ENCODE data around the gene CLINT1.
"Not testable (repeated sequence)": the region's sequence is repeated elsewhere in the genome, so short reads cannot be mapped to it uniquely, and the experiment has no call there.

Gene CLINT1

DNA sequence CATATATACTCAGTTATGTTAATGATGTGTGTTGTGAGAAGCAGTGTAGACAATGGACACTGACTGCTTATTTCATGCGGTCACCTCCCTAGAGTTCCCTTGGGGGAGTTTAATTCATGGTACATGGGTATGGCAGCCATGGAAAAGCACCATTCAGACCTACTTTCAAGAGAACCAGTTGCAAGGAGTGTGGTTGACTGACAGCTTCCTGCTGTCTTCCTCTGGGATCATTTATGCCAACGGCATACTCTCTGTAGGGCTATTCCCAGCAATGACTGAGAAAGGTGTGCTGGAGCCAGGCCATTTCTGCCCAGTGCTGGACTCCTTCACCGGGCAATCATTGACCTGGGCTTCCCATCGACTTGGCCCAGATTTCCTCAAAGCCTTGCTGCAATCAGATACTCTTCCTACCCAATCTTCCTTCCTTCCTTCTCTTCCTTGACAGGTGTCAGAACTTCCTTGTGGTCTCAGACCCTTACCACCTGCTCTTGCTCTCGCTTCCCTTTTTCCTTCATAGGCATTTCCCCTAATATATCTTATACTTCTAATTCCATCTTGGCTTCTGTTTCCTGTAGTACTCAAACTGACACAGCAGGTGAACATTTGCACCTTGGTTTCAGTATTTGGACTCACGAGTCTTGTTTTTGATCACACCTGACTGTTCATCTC lies 3.4 kb upstream of the CLINT1 start:
- DNase-seq: no peak

DNA sequence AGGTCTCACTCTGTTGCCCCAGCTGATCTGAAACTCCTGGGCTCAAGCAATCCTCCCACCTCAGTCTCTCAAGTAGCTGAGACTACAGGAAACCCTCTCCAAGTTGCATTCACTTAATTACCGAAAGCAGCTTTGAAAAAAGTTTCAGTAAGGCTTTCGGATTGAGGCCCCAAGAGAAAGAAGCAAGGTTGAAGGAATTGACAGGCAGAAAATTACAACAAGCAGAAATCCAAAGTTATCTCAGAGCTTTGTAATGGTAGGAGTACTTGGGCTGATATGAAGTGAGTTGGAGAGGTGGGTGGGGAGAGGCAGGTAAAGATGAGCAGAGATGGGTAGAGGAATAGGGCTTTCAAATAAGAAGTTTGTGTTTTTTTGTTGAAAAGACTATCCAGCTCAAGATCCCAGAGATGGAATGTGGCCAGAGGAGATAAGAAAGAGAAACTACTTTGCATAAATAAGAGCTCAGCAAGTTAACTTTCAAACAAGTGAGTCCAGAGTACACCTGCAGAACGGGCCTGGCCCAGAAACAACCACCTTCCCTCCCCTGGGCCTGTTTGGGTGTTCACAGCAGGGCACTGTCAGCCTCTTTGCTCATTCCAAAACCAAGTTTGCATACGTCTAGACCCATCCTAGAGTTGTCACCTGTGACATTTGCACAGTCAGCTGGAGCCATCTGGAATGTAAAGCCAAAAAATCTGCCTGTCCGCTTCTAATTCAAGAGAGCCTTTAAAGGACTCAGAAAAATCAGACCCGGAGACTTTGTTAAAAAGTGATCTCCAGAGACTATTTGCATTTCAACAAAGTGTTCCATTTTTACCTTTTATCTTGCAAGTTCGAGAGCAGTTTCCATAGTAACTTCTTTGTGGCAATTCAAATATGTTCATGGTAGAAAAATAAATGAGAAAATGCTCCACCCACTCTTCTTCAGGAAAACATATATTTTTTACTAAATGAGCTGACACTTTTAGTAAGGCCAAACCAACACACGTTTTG lies 2.2 kb upstream of the CLINT1 start:
- no peak for DNase-seq

DNA sequence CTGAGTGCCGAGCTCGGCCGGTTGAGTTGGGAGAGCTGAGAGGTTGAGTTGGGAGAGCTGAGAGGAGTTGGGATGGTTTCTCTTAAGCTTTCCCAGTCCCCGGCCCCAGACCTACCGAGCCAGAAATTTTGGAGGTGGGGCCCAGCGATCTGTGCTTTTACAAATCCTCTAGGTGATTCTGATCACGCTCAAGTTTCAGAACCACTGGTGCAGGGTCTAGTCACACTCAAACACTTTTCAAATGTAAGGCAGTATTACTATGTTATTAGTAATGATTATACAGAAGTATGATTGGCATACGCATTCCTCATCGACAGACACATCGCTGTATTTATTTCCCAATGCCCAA lies 256 bp upstream of the CLINT1 start:
- no peak for DNase-seq

DNA sequence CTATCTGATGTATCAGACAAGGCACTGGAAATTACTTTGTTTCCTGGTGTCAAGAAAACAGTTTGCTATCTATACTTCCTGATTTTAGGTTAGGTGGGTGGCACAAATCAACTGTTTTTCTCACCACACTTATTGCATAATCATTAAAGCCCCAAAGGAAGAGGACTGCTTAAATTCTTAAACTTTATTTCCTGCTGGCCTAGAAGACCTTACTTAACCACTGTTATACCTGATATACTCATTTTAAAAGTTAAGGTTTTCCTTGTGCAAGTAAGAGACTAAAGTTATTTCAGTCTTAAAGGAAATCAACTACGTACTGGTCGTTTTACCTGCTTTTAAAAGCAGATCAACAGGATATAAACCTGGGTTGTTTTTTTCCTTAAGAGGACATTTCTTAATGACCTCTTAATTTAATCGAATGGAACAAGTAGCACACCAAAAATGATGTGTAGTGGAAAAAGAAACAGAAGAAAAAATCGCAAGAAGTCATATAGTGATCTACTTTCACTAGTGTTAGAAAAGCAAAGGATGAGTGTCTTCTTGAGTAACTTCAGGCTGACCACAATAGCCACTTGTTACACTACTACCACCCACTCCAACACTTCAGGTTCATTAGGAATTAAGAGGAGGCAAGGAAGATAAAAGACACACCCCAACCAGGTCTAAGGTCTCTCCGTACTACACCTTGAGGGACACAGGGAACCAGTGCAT lies 974 bp downstream of the CLINT1 start:
- DNase-seq: no peak

DNA sequence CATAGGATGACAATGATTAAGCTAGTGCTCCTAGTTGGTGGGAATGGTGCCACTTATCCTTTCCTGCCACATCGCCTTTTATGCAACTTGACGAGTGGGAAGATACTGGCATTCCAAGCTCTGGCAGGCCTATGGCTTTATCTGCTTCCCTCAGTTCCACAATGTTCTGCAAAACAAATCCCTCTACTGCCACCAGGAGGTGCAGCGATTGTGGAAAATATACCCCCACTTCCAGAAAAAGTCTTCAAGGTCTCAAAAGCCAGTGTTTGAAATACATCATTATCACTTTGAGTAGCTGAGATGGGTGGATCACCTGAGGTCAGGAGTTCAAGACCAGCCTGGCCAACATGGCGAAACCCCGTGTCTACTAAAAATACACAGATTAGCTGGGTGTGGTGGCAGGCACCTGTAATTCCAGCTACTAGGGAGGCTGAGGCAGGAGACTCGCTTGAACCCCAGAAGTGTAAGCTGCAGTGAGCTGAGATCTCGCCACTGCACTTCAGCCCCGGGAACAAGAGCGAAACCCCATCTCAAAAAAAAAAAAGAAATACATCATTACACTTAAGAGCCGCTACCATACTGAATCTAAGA lies 3.4 kb downstream of the CLINT1 start:
- DNase-seq: no peak

DNA sequence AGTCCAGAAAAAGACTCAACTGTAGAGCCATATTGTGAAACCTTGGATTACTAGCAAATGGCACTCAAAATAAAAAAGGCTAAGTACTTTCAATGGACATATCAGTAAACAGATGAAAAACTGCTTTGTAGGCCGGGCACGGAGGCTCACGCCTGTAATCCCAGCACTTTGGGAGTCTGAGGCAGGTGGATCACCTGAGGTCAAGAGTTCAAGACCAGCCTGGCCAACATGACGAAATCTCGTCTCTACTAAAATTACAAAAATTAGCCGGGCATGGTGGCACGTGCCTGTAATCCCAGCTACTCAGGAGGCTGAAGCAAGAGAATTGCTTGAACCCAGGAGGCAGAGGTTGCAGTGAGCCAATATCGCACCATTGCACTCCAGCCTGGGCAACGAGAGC lies 5.6 kb downstream of the CLINT1 start:
- DNase-seq: not testable (repeated sequence)

DNA sequence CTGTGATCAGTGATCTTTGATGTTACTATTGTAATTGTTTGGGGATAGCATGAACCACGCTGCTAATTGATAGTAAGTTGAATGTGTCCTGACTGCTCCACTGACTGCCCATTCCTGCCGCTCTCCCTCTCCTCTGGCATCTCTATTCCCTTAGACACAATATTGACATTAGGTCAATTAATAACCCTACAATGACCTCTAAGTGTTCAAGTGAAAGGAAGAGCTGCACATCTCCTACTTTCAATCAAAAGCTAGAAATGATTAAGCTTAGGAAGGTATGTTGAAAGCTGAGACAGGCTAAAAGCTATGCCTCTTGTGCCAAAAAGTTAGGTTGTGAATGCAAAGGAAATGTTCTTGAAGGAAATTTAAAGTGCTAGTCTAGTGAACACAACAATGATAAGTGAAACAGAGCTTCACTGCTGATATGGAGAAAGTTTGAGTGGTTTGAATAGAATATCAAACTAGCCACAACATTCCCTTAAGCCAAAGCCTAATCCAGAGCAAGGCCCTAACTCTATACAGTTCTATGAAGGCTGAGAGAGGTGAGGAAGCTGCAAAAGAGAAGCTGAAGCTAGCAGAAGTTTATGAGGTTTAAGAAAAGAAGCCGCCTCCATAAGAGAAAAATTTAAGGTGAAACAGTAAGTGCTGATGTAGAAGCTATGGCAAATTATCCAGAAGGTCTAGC lies 12.9 kb downstream of the CLINT1 start:
- DNase-seq: no peak

DNA sequence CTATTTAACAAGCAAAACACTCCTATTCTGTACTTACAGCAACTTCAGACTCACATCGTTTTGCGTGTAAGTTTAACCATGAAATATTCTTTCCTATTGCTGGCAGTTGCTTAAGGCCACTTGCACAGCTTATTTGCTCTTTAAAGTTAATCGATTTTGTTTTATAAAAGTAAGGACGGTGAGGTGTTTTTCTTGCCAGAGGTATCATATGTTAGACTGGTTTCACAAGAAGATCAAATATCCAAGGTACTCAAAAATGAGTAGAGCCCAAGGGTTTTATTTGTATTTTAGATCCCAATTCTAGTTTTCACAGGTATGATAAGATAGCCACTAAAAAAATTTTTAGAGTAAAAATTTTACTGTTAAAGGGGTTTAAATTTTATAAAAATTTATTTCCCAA lies 16.2 kb downstream of the CLINT1 start:
- no peak for DNase-seq

DNA sequence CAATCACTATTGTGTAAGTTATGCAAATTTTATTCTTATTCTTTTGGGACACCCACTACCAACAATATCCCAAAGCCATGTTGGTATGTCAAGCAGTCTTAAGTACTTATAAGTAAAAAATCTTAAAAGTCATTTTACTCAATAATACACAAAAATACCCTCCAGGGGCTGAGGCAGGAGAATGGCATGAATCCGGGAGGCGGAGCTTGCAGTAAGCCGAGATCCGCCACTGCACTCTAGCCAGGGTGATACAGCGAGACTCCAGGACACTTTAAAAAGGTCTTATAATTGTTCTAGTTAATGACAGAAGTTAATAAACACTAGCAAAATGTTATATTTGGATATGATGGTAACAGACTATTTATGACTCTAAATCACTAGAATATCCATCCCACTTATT lies 16.8 kb downstream of the CLINT1 start:
- DNase-seq: no peak

DNA sequence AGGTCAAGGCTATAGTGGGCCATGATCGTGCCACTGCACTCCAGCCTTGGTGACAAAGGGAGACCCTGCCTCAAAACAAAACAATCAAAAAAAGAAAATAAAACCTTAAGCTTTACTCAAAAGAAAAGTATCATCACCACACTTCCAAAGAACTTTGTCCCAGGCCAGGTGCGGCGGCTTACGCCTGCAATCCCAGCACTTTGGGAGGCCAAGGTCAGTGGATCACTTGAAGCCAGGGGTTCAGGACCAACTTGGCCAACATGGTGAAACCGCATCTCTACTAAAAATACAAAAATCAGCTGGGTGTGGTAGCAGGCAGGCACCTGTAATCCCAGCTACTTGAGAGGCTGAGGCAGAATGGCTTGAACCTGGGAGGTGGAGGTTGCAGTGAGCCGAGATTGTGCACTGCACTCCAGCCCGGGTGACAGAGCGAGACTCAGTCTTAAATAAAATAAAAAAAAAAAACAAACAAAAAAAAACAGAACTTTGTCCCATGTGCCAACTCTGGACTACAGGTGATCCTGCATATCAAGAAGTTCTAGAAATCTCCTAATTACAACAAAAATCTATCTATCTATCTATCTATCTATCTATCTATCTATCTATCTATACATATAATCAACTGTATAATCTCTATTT lies 19.7 kb downstream of the CLINT1 start:
- DNase-seq: no peak

DNA sequence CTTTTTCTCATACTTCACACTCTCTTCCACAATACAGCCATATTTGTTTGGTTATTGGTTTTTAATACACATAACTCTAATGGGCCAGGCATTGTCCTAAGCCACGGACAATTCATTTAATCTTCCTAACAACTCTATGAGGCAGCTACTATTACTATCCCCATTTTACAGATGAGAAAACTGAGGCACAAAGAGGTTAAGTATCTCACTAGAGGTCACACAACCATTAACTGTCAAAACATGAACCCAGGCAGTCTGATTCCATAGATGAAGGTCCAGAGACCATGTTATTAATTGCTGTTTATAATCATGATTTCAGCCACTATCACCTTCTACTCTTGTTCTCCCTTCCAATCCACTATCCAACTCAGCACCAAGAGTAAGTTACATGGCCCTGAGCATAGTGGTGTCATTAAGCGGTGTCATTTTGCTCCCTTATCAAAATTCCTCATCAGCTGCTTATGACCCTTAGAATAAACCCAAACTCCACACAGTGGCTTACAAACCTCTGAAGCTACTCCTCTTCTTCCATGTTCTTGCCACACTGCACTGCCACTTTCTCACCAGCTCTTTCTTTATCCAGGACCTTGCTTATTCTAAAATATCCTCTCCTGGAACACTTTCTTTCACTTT lies 22.7 kb downstream of the CLINT1 start:
- DNase-seq: no peak

DNA sequence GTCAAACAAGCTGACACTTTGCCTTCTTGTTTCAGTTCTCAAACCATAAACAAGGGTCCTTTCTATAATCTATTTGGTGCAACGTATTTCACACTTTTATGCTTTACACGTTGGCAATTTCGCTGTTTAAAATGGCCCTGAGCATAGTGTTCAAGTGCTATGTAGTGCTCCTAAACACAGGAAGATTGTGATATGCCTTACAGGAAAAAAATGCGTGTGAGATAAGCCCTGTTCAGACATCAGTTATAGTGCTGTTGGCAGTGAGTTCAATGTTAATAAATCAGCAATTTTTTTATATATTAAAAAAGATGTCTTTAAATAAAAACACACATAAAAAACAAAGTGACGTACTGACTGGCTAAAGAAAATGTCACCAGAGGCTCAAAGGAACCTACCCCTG lies 23.9 kb downstream of the CLINT1 start:
- no peak for DNase-seq

DNA sequence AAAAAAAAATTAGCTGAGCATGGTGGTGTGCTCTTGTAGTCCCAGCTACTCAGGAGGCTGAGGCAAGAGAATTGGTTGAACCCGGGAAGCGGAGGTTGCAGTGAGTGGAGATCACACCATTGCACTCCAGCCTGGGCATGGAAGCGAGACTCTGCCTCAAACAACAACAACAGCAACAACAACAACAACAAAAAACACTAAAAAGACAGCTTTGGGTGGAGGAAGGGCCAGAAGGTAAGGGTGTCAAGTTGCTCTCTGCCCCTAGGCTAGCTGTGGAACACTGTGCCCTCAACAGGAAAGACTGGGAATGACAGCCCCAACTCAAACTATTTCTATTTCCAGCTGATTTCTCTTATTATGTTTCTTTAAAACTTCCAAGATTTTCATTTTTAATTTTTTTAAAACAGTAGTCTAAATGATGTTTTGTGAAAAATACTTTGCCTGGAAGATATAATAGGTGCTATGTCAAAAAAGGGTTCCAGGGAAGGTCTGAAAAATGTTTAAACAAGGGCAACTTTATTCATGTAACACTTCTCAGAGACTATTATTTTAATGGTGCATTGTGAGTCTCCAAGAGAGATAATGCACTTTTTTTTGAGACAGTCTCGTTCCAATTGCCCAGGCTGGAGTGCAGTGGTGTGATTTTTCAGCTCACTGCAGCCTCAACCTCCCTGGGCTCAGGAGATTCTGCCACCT lies 29.9 kb downstream of the CLINT1 start:
- no peak for DNase-seq

DNA sequence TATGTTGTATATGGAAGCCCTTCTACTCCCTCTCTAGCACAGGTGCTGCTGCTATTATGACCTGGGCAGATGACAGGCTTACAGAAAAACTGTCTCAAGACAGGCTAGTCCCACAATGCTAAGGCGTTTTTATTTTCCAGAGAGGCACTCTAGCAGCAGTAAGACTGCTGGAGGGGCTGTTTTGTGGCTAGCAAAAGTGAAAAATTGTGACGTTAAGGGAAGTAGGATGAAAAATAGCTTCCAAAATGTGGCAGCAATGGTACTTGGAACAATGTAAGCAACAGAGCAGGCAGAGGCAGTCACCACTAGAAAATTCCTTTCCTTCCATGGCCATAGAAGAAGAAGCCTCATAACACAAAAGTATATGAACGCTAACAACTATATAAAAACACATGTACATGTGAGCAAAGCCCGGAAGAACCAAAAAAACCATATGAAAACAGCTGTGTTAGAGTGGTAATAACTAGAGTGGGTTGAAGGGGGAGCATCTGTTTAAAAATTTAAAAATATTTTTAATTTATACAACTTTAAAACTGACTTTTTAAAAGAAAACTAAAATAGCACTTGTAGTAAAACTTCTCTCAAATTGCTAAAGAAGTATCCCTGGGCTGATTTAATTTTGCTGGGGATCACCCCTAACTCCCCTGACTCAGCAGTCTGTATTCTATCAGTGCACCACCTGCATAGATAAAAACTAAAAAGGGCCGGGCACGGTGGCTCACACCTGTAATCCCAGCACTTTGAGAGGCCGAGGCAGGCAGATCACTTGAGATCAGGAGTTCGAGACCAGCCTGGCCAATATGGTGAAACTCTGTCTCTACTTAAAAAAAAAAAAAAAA lies 30.6 kb downstream of the CLINT1 start:
- DNase-seq: no peak

DNA sequence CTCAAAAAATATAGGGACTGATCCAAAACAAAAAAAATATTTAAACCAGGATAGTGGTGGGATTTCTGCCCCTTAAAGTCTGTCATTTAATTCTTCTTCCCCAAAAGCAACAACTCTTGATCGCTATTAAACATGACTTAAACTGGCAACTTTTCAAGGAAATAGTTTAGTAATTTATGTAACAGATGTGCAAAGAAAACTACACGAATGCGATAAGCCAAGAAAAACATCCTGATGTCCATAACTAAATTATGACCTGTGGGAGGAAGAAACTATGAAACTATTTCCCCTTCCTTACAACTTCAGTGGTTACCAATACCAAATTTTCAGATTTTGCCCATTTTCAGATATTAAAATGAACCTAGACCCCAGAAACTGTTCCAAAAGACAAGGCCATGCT lies 31.5 kb downstream of the CLINT1 start:
- DNase-seq: no peak

DNA sequence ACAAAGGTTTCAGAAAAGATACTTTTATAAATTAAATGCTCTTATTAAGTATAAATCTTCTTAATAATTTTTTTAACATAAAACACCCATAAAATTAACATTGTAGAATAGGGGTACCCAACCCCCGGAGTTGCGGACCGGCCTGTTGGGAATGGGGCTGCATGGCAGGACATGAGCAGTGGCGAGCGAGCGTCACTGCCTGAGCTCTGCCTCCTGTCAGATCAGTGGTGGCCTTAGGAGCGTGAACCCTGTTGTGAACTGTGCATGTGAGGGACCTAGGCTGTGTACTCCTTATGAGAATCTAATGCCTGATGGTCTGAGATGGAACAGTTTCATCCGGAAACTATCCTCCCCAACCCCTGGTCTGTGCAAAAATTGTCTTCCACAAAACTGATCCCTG lies 35.3 kb downstream of the CLINT1 start:
- DNase-seq: no peak

DNA sequence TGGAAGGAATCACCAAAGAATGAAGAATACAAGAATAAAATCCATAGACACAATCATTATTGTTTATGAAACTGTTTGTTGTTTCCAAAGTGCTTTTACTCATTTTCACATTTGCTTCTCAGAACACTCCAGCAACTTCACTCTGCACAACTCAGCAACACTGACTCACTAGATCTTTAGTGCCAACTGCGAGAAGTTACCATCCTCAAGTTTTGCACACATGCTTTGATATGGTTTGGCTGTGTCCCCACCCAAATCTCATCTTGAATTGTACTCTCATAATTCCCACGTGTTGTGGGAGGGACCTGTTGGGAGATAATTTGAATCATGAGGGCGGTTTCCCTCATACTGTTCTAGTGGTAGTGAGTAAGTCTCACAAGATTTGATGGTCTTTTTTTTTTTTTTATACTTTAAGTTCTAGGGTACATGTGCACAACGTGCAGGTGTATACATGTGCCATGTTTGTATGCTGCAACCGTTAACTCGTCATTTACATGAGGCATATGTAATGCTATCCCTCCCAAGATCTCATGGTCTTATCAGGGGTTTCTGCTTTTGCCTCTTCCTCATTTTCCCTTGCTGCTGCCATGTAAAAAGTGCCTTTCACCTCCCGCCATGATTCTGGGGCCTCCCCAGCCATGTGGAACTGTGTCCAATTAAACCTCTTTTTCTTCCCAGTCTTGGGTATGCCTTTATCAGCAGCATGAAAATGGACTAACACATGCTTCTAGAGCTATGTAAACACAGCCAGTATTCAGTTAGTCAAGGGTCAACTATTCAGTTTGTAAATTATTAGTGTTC lies 36.9 kb downstream of the CLINT1 start:
- no peak for DNase-seq

DNA sequence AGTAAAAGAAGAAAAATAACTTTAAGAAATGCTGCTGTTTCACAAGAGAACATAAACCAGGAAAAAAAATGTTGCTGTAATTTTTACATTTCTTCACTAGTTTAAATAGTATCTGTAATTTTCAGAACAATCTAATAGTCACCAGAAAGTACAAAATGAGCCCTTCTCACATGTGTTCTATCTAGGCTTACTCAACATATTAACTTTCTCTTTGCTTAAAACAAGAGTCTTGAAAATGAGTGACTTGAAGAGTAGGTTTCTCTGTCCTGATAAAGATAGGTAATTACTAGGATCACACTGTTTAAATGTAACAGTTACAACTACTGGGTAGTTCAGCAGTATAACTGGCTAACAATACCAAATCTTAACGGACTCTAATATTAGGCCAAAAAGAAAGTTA lies 37.5 kb downstream of the CLINT1 start:
- DNase-seq: no peak

DNA sequence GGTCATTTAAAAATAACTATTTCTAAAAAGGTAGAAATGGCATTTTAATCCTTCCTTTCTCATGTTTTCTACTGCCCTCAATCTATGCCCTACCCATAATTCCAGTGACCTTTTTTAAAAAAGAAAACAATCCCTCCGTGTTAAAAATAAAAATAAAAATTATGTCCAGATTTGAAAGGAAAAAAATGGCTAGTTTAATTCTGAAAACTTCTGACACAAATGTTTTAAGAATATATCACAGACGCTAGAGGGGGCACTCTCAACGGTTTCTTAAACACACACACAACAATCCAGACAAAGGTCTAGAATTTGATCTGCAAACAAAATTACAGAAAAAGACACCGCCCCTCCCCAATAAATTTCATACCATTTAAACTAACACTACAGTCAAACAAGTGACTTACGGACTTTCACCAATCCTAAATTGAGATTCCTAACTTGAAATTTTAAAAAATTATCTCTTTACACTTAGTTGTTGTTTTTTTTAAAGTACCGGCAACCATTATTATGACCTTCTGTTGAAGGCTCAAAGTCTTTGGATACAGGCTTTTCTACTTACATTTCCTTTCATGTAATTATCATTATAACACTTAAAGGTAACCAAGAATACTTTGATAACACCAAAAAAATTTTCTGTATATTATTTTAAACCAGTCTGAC lies 38.2 kb downstream of the CLINT1 start:
- DNase-seq: no peak
